GM12878 (cell line): ENCODE results near the gene BSN. TPM values are rescaled to one million over a fixed set of nuclear protein-coding genes. Genes with fewer than 3 reads are reported as not detected.

Experiments
- ATAC-seq: fragments of 200-7000 bp; cut with Tn5 transposase; 3 replicates; pipeline ENCODE4 v1.9.1; 2020; ENCODE audit warnings: mild to moderate bottlenecking, moderate library complexity
- BruUV-seq: library from RNA; stranded (reverse); fragments of 400-500 nt; replicated peaks from 2 replicates; lab custom pipeline; 2021; lab: Mats Ljungman, UMichigan
- CTCF ChIA-PET: fragments of 300-600 bp; sonication (Branson Sonifier 250); formaldehyde crosslinking; extraction: SDS; loops from one replicate; lab custom pipeline; 2021; ENCODE audit warnings: inconsistent platforms; lab: Yijun Ruan, JAX
- POLR2A ChIA-PET: fragments of 350-600 bp; formaldehyde crosslinking; extraction: SDS; loops from one replicate; lab custom pipeline; 2021; ENCODE audit warnings: inconsistent platforms; lab: Charles Lee
- RAD21 ChIA-PET: fragments of 300-600 bp; sonication (Branson Sonifier 250); formaldehyde crosslinking; loops from one replicate; lab custom pipeline; 2023; ENCODE audit warnings: antibody characterized with exemption; ENCODE audit not compliant: unreplicated experiment; lab: Charles Lee
- SMC1A ChIA-PET: fragments of 300-600 bp; sonication (Branson Sonifier 250); formaldehyde crosslinking; loops from one replicate; lab custom pipeline; 2023; ENCODE audit not compliant: unreplicated experiment, uncharacterized antibody; lab: Charles Lee
- DNase-seq: peaks from one replicate; pipeline ENCODE4 v3.0.0-alpha.2; 2011; ENCODE audit warnings: low read depth, low spot score
- FAIRE-seq: peaks from 3 replicates; lab custom pipeline; 2011; peaks lifted over from hg19 to GRCh38; lab: Jason Lieb, UNC
- H2AFZ ChIP-seq: 2 replicates; pipeline ENCODE4 v1.6.0; 2011; ENCODE audit warnings: low read depth, low read length, control low read depth; ENCODE audit not compliant: control insufficient read depth
- H3K27ac ChIP-seq: 2 replicates; pipeline ENCODE4 v1.5.1; 2011; ENCODE audit warnings: control low read depth; ENCODE audit not compliant: control insufficient read depth, insufficient read depth
- H3K27me3 ChIP-seq, 2 experiments: replicated peaks in 1 of 2; 2 replicates each; pipeline versions ENCODE4 v1.6.0 to v1.6.1; 2011; ENCODE audit warnings: low read length in 1 of 2; ENCODE audit not compliant: control insufficient read depth in 2 of 2, insufficient read depth in 2 of 2
- H3K36me3 ChIP-seq, 2 experiments: 2 replicates each; pipeline ENCODE4 v1.5.1; 2011; ENCODE audit warnings: low read length in 1 of 2; ENCODE audit not compliant: control insufficient read depth in 2 of 2, insufficient read depth in 2 of 2
- H3K4me1 ChIP-seq: 2 replicates; pipeline ENCODE4 v1.6.1; 2011; ENCODE audit warnings: mild to moderate bottlenecking, low read length, moderate library complexity, mixed read lengths; ENCODE audit not compliant: control insufficient read depth, insufficient read depth
- H3K4me2 ChIP-seq: 2 replicates; pipeline ENCODE4 v1.6.0; 2011; ENCODE audit warnings: control low read depth; ENCODE audit not compliant: control insufficient read depth, insufficient read depth
- H3K4me3 ChIP-seq: fragments of 200-600 bp; sonication (generic); 2 replicates; pipeline ENCODE4 v1.5.1; 2016
- H3K79me2 ChIP-seq: 2 replicates; pipeline ENCODE4 v1.6.0; 2011; ENCODE audit warnings: low read length; ENCODE audit not compliant: control insufficient read depth, insufficient read depth
- H3K9ac ChIP-seq: 2 replicates; pipeline ENCODE4 v1.8.0; 2011; ENCODE audit warnings: low read length, control low read depth, mixed read lengths; ENCODE audit not compliant: control insufficient read depth, insufficient read depth
- H3K9me3 ChIP-seq: replicated peaks from 3 replicates; pipeline ENCODE4 v1.5.1; 2011; ENCODE audit warnings: mild to moderate bottlenecking, low read length; ENCODE audit not compliant: control insufficient read depth, insufficient read depth
- H4K20me1 ChIP-seq: 2 replicates; pipeline ENCODE4 v1.6.0; 2011; ENCODE audit not compliant: control insufficient read depth, insufficient read depth
- CUX1 ChIP-seq: IDR thresholded peaks from 2 replicates; pipeline ENCODE4 v1.6.1; 2012; ENCODE audit warnings: improper control_type of control experiment, low read depth, low read length; ENCODE audit not compliant: insufficient replicate concordance
- MYB ChIP-seq: fragments of 150-350 bp; IDR thresholded peaks from 2 replicates; pipeline ENCODE4 v1.6.1; 2014; ENCODE audit warnings: mild to moderate bottlenecking, low read depth, low read length, borderline replicate concordance
- NRF1 ChIP-seq: conservative IDR thresholded peaks from 2 replicates; pipeline ENCODE4 v1.6.1; 2011; ENCODE audit warnings: mild to moderate bottlenecking, low read depth, low read length, improper control_type of control experiment
- PAX5 ChIP-seq: IDR thresholded peaks from 2 replicates; pipeline ENCODE4 v1.6.1; 2011; ENCODE audit warnings: low read depth, low read length, borderline replicate concordance
- POLR2AphosphoS5 ChIP-seq: IDR thresholded peaks from 2 replicates; pipeline ENCODE4 v1.6.1; 2011; ENCODE audit warnings: mild to moderate bottlenecking, low read length, inconsistent platforms
- TARDBP ChIP-seq: IDR thresholded peaks from 2 replicates; pipeline ENCODE4 v1.6.1; 2016; ENCODE audit warnings: borderline replicate concordance
- WGBS: methylation state at CpG from one replicate; pipeline ENCODE4 v1.1.6; 2016; ENCODE audit warnings: low lambda C conversion rate; ENCODE audit not compliant: insufficient replicate concordance, insufficient coverage; ENCODE audit errors: missing lambda C conversion rate; 5-methylcytosine and 5-hydroxymethylcytosine counted together
- in situ Hi-C: fragments of 300-500 bp; cut with MboI; formaldehyde crosslinking; loops from 9 replicates; pipeline ENCODE4 v1.14.3; 2018; ENCODE audit warnings: mixed read lengths
- intact Hi-C: fragments of 100-400 bp; cut with micrococcal nuclease; formaldehyde crosslinking; loops from one replicate; pipeline ENCODE4 v1.14.2; 2022; ENCODE audit not compliant: unreplicated experiment
- polyA plus RNA-seq, 11 experiments: library from polyadenylated mRNA; depleted of rRNA in 4 of 11; unstranded in 6 of 11; stranded (reverse) in 5 of 11; fragments of >200 nt; fragmentation: Nextera tagmentation in 4 of 11; fragmentation: Illumina TruSeq in 1 of 11; extraction: Ambion mirVana in 4 of 11; extraction: Trizol in 1 of 11; gene quantifications; 1 replicate in 1 of 11; 2 replicates in 10 of 11; pipeline versions ENCODE4 v1.2.1 to v1.2.3, GENCODE V29; 2011 to 2016; ENCODE audit warnings: inconsistent platforms in 2 of 11, missing spikeins in 2 of 11, low read depth in 1 of 11
- total RNA-seq, 4 experiments: library from RNA; depleted of rRNA in 3 of 4; stranded (reverse); fragments of >200 nt in 3 of 4; fragmentation: Illumina TruSeq in 1 of 4; extraction: Trizol in 1 of 4; gene quantifications; 2 replicates each; pipeline versions ENCODE4 v1.2.1 to v1.2.3, GENCODE V29; 2013 to 2021

BSN gene
- total and polyA plus RNA-seq, 10 of the 15 experiments (the other 5 are each of a cell fraction or from before 2014, with no cell fraction given): under 0.01 to 0.19 (median 0.05) TPM; not detected in 1

DNA sequence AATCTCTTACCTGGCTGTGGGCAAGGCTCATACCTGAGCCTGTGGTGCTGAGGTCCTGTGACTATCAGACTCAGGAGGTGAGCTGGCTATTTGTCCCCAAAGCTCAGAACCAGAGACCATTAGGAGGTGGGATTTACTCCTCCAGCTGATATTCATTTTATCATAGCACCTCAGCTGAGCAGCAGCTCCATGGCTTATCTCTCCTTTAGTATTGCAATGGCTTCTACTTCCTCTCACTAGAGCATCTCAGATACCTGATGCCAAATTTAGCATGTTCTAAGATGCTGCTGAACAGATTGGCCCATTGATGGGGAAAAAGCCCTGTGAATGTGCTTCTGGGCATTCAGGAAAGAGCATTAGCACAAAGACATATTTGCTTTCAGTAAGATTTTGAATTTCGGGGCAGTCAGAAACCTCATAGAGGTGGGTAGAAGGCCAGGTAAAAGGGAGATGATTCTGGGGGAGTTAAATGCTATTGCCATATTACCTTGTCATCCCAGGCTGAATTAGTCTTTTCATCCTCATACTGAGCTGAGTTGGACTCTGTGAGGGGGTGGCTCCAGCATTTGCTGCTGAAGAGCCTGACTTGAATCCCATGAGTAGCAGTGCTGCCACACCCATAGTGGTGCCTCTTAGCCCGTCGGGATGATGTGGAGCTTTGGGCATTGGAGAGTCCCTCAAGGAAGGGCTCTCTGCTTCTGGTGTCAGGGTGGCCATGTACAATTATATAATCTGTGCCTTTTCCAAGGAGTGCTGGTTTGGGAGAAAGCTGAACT lies 2.4 kb downstream of the BSN start:
- CTCF ChIA-PET: no interaction called here
- intact Hi-C loops (no loop called here), in situ Hi-C loops (no loop called here)
- no peaks in the 10 kb centered on the region for H3K79me2 ChIP-seq
- H2AFZ ChIP-seq: no peak overlapping the region
- DNase-seq (no peak), ATAC-seq (no peak), FAIRE-seq (no peak)
- no peaks in the 10 kb centered on the region for H3K36me3 ChIP-seq
- peaks cover 4 to 9% of the 10 kb centered on the region in 2 experiments for H3K27me3 ChIP-seq
- POLR2A ChIA-PET: no interaction called here
- no peak overlapping the region for H3K4me2 ChIP-seq
- SMC1A ChIA-PET: no interaction called here
- no peaks in the 10 kb centered on the region for H3K9me3 ChIP-seq
- H4K20me1 ChIP-seq: no peaks in the 10 kb centered on the region
- no peak overlapping the region for H3K4me3 ChIP-seq
- RAD21 ChIA-PET: no interaction called here
- no TSS peak for BruUV-seq
- H3K9ac ChIP-seq: no peak overlapping the region
- H3K27ac ChIP-seq: no peak overlapping the region
- H3K4me1 ChIP-seq: peaks cover 5% of the 10 kb centered on the region
- TF ChIP-seq CUX1 (no peak), NRF1 (no peak), PAX5 (no peak), MYB (no peak), POLR2AphosphoS5 (no peak), TARDBP (no peak)
- whole genome bisulfite sequencing: 37% methylated on average over 3 of the region's 3 CpGs
